ENCODE measurements around the gene ADCK1.

Gene ADCK1

GRCh38 chr14:77838831-77839511, 39.1 kb downstream of the ADCK1 start:
- H3K79me2 ChIP-seq (ENCODE audit: low read length): no peaks in the 10 kb centered on the region
- H3K4me3 ChIP-seq (ENCODE audit: low read length): no peak overlapping the region
- H3K27ac ChIP-seq (ENCODE audit: low read length): no peak overlapping the region
- no peak overlapping the region for H3K4me2 ChIP-seq (ENCODE audit: low read length)
- no peaks in the 10 kb centered on the region for H3K9me3 ChIP-seq (ENCODE audit: insufficient read depth, low read length)
- no peak overlapping the region for H3K9ac ChIP-seq (ENCODE audit: low read length)
- H3K4me1 ChIP-seq (ENCODE audit: low read length): 0 out of 2 replicates have a peak, but pooled peaks cover 3% of the 10 kb centered on the region
- H4K20me1 ChIP-seq (ENCODE audit: insufficient read depth, low read length): no peaks in the 10 kb centered on the region
- H3K36me3 ChIP-seq (replicated peaks; ENCODE audit: low read depth, low read length): no peaks in the 10 kb centered on the region
- no peak overlapping the region for H2AFZ ChIP-seq (ENCODE audit: low read depth, low read length)
- no peaks in the 10 kb centered on the region for H3K27me3 ChIP-seq (ENCODE audit: low read depth, low read length)
- no peak for TF ChIP-seq EZH2phosphoT487 (IDR thresholded peaks at IDR 0.05; ENCODE audit: low read depth)
- TF ChIP-seq, protein P1, sequence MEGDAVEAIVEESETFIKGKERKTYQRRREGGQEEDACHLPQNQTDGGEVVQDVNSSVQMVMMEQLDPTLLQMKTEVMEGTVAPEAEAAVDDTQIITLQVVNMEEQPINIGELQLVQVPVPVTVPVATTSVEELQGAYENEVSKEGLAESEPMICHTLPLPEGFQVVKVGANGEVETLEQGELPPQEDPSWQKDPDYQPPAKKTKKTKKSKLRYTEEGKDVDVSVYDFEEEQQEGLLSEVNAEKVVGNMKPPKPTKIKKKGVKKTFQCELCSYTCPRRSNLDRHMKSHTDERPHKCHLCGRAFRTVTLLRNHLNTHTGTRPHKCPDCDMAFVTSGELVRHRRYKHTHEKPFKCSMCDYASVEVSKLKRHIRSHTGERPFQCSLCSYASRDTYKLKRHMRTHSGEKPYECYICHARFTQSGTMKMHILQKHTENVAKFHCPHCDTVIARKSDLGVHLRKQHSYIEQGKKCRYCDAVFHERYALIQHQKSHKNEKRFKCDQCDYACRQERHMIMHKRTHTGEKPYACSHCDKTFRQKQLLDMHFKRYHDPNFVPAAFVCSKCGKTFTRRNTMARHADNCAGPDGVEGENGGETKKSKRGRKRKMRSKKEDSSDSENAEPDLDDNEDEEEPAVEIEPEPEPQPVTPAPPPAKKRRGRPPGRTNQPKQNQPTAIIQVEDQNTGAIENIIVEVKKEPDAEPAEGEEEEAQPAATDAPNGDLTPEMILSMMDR (IDR thresholded peaks at IDR 0.05; ENCODE audit: low read depth, low read length): no peak

DNA sequence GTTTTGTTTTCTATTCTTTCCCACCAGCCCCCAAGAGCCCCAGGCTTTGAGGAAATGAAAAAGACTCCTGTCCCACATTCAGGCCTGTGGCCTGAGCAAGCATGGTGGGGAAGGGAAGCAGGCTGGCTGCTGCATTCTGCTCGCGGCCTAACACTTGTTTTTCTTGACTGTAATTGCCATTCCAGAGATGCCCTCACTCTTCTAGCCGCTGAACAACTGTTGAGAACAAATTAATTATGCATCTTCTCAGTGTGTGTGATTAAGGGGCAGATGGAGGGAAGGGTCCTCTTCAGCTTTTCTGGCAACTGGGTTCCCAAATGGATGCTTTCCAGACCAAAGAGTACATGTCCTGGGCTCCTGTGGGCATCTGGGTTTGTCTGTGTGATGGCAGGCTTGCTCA, 43.3 kb downstream of the ADCK1 start:
- no peak overlapping the region for H2AFZ ChIP-seq (ENCODE audit: low read depth, low read length)
- no peaks in the 10 kb centered on the region for H3K36me3 ChIP-seq (replicated peaks; ENCODE audit: low read depth, low read length)
- H3K79me2 ChIP-seq (ENCODE audit: low read length): no peaks in the 10 kb centered on the region
- H3K27me3 ChIP-seq (ENCODE audit: low read depth, low read length): no peaks in the 10 kb centered on the region
- no peaks in the 10 kb centered on the region for H4K20me1 ChIP-seq (ENCODE audit: insufficient read depth, low read length)
- TF ChIP-seq, protein P1 (IDR thresholded peaks at IDR 0.05; ENCODE audit: low read depth, low read length): no peak
- TF ChIP-seq EZH2phosphoT487 (IDR thresholded peaks at IDR 0.05; ENCODE audit: low read depth): no peak
- H3K27ac ChIP-seq (ENCODE audit: low read length): no peak overlapping the region
- no peak overlapping the region for H3K4me2 ChIP-seq (ENCODE audit: low read length)
- H3K4me3 ChIP-seq (ENCODE audit: low read length): no peak overlapping the region
- no peaks in the 10 kb centered on the region for H3K9me3 ChIP-seq (ENCODE audit: insufficient read depth, low read length)
- 0 out of 2 replicates have a peak, but pooled peaks cover 3% of the 10 kb centered on the region for H3K4me1 ChIP-seq (ENCODE audit: low read length)
- H3K9ac ChIP-seq (ENCODE audit: low read length): no peak overlapping the region

GRCh38 chr14:77843651-77844050, 43.7 kb downstream of the ADCK1 start:
- Histone ChIP-seq H3K79me2 (ENCODE audit: low read length) (no peaks in the 10 kb centered on the region), H3K9me3 (ENCODE audit: insufficient read depth, low read length) (no peaks in the 10 kb centered on the region), H3K4me3 (ENCODE audit: low read length) (no peak overlapping the region), H3K27ac (ENCODE audit: low read length) (no peak overlapping the region), H3K4me1 (ENCODE audit: low read length) (0 out of 2 replicates have a peak, but pooled peaks cover 3% of the 10 kb centered on the region), H3K27me3 (ENCODE audit: low read depth, low read length) (no peaks in the 10 kb centered on the region), H3K9ac (ENCODE audit: low read length) (no peak overlapping the region), H3K4me2 (ENCODE audit: low read length) (no peak overlapping the region), H2AFZ (ENCODE audit: low read depth, low read length) (no peak overlapping the region), H4K20me1 (ENCODE audit: insufficient read depth, low read length) (no peaks in the 10 kb centered on the region), H3K36me3 (replicated peaks; ENCODE audit: low read depth, low read length) (no peaks in the 10 kb centered on the region)
- no peak for TF ChIP-seq EZH2phosphoT487 (IDR thresholded peaks at IDR 0.05; ENCODE audit: low read depth)
- TF ChIP-seq, protein P1 (IDR thresholded peaks at IDR 0.05; ENCODE audit: low read depth, low read length): no peak

GRCh38 chr14:77844802-77845201, 44.9 kb downstream of the ADCK1 start:
- Histone ChIP-seq H3K27ac (ENCODE audit: low read length) (no peak overlapping the region), H3K79me2 (ENCODE audit: low read length) (no peaks in the 10 kb centered on the region), H3K9me3 (ENCODE audit: insufficient read depth, low read length) (no peaks in the 10 kb centered on the region), H3K27me3 (ENCODE audit: low read depth, low read length) (no peaks in the 10 kb centered on the region), H3K4me3 (ENCODE audit: low read length) (no peak overlapping the region), H4K20me1 (ENCODE audit: insufficient read depth, low read length) (no peaks in the 10 kb centered on the region), H3K9ac (ENCODE audit: low read length) (no peak overlapping the region), H3K4me1 (ENCODE audit: low read length) (0 out of 2 replicates have a peak, but pooled peaks cover 3% of the 10 kb centered on the region), H3K36me3 (replicated peaks; ENCODE audit: low read depth, low read length) (no peaks in the 10 kb centered on the region), H2AFZ (ENCODE audit: low read depth, low read length) (no peak overlapping the region), H3K4me2 (ENCODE audit: low read length) (no peak overlapping the region)
- TF ChIP-seq, protein P1 (IDR thresholded peaks at IDR 0.05; ENCODE audit: low read depth, low read length): no peak

All from OCI-LY3 (cell line).